HG03439 (cell line): ENCODE measurements around the gene CROCC.
A peak's percentile ranks its signal among the peaks of the same experiment; 100 is the strongest.

Experiments used
- ATAC-seq: cut with Tn5 transposase; IDR thresholded peaks from one replicate; pipeline ENCODE4 v1.9.1; 2021; ENCODE audit warnings: mild to moderate bottlenecking, moderate library complexity; ENCODE audit not compliant: unreplicated experiment

Gene CROCC

DNA sequence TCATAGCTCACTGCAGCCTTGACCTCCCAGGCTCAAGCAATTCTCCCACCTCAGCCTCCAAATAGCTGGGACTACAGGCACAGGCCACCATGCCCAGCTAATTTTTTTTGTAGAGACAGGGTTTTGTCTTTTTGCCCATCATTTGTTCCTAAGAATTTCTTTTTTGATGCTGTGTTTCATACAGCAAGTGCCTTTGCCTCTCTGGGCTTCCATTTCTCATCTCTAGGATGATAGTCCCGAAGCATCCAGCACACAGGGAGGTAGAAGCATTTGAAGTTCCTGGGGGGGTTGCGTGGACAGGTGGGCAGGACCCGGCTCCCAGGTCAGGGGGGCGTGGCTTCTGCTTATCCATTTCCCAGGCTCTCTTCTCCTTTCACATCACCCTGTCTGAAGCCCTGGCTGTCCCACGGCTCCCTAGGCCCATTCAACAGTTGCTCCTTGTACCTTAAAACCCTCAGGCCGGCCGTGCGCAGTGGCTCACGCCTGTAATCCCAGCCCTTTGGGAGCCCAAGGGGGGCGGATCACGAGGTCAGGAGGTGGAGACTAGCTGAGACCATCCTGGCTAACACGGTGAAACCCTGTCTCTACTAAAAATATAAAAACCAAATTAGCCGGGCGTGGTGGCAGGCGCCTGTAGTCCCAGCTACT is 86.6 kb downstream of the CROCC start:
- ATAC-seq: no peak

DNA sequence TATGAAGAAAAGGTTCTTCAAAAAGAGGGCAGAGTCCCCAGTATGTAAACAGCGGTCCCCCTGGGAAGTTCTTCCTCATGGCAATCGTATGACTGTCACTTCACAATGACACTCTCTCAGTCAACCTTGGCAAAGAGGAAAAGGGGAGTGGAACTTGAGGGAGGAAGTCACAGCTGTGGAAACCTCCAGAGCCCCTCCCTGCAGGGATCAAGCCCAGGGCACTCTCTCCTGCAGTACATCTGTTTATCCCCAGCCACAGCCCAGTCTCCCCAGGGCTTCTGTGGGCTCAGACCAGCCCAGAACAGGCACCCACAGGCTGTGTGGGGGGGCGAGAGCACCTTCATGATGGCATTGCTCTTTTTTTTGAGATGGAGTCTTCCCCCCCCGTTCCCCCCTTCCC is 88.0 kb downstream of the CROCC start:
- no peak for ATAC-seq

DNA sequence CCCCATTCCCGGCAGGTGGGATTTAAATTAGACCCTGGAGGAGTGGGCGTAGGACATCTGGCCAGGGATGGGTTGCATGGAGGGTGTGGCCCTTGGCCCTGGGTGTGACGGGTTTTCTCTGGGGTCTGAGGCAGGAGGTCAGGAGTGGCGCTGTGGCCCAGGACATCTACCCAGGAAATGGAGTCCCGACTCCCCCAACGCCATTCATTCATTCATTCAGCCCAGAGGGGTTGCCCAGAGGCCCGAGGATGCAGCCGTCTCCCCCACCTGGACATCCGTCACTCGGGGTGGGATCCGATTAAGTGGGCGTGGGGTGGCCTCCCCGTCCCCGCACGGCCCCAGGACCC is 89.3 kb downstream of the CROCC start:
- peak; percentile 9 for ATAC-seq

DNA sequence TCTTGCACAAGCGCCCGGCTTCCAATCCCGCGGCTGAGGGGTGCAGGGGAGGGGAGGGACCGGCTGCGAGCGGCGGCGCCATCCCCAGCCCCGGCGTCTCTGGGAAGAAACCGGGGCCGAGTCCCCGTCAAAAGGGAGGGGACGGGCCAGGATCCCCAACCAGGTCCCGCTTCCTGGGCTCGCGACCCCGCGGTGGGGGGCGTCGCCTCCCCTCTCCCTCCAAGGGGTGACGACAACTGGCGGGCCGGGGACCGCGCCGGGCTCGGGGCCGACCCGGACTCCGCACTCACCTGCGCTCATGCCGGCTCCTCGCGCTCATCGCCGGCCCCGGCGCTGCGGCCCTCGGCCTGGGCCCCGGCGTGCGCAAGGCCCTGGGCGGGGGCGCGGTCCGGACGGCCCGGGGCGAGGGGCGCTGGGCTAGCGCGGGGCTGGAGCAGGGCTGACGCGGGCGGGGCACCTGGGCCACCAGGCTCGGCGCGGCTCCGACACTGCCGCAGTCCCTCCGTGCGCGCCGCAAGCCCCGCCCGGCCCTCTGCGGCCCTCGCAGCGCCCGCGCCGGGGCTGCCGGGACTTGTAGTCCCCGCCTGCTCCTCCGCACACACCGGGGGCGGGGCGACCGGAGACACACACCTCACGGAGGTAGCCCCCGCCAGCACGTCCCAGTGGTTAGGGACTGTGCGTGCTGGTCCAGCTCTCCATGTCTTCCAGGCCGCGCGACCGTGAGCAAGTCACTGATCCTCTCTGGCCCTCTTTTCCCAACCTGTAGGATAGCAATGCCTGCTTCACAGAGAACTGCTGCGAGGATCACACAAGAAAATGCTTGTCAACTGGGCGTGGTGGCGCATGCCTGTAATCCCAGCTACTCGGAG is 89.9 kb downstream of the CROCC start, which contains the start of gene ATP13A2:
Gene ATP13A2 (minus strand): TSS at position 490 of the 869 bp plus-strand sequence. CDS start 190 bp downstream, at position 300.
- ATAC-seq: peak; percentile 92

DNA sequence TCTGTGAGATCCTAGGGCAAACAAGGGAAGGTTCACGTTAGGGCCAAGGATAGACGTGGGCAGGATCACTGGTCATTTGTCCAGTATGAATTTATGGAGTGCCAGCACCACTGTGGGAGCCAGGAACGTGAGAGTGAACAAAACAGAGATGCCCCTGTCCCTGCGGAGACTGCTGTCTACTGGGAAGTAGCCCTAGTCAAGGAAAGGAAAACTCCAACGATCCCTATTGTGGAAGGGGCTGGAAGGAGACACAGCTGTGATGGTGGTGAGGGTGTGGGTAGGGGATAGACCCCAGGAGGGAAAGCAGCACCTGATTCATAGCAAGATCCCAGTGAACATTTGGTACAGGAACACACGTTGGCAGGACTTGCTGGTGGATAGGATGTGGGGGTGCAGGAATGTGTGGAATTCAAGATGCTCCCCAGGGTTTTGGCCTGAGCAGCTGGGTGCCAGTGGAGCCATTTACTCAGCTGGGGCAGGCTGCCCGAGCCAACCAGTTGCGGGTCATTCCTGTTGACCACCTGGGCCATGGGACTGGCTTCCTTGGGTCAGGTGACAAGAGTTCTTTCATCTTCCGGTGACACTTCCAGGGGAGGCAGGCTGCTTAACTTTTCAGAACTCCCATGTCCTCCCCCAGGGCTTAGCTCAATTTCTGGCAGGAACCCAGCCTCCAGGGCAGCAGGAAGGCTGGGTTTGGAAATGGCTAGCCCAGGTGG is 91.2 kb downstream of the CROCC start:
- no peak for ATAC-seq

DNA sequence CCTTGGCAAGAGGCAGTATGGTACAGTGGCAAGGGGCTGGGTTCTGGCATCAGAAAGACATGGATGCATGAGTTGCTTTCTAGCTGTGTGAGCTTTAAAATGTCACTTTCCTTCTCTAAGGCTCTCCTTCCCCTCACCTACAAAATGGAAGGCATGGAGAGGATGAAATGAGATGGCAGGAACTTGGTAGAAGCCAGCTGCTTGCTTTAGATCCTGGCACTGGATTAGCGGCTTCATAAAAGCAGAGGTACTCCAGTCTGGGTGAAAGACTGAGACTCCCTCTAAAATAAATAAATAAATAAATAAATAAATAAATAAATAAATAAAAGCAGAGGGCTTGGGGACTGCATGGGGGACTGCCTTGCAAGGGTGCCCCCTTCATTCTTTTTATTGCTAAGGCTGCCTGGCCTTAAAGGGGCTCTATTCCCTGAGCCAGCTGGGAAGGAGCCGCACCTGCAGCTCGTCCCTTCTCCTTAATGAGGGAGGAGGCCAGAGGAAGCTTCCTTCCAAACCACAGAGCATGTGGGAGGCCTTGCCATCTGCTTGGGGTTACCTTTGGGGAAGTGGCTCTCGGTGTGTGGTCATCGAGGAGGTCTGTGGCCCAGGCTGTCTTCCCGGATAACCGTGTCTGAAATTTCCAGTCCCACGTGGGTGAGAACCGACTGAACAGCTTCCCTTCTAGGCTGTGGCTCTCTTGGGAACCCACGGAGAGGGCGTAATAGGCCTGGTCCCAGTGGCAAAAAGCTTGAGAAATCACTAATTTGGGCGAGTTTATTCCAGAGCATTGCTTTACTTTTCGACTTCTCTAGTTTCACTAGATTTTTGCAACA is 92.0 kb downstream of the CROCC start:
- no peak for ATAC-seq

DNA sequence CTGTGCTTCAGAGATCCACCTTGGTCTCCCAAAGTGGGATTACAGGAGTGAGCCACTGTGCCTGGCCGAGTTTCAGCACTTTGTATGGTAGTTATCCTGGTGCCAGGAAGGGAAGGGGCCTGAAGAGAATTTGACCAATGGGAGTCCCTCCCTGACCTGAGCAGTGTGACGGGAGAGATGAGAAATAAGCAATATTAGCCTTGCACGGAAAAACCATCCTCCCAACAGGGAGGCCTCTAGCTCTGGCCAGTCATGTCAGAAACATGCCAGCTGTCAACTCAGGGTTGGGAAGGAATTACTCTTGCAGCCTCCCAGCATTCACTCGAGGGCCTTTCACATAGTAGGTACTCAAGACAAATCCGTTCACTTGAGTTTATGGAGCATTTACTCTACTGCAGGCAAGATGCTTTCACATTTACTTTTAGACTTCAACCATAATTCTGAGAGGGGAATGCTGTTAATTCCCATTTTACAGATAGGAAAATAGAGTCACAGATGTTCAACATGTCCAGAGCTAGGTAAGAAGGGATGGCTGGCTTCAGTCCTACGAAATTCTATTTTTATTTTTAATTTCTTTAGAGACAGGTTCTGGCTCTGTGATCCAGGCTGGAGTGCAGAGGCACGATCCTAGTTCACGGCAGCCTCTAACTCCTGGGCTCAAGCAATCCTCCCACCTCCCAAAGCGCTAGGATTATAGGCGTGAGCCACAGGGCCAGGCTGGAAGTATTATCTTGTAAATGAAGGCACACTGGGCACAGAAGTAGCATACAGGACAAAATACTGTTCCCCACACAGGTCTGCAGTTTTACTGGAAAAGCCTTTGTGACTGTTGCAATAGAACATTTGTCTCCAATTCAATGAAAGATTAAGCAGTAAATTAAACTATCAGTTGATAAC is 93.2 kb downstream of the CROCC start:
- no peak for ATAC-seq

DNA sequence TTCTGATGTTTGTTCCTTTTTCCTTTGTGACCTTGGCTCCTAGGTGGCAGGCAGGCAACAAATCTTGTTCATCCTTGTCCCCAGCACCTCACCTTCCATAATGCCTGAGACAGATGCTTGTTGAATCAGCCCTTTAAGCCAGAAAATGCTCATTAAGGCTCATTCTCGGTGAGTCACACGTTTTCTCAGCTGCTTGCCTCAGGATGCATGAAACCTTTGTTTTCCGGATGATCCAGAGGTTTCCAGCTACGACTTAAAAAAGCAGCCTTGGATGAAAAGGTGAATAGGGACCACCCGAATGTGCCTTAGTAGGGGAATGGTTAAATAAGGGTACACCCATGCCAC is 94.6 kb downstream of the CROCC start:
- ATAC-seq: no peak

DNA sequence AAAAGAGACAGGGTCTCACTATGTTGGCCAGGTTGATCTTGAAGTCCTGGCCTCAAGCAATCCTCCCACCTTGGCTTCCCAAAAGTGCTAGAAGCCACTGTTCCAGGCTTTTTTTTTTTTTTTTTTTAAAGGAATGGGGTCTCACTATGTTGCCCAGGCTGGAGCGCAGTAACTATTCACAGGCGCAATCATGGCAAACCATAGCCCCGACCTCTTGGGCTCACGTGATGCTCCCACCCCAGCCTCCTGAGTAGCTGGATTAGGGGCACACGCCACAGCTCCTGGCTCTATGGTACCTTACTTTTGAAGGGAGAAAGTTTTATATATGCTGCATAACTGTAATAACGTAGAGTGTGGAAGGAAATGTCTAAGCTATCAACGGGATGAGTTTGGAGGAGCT is 95.7 kb downstream of the CROCC start:
- ATAC-seq: no peak

DNA sequence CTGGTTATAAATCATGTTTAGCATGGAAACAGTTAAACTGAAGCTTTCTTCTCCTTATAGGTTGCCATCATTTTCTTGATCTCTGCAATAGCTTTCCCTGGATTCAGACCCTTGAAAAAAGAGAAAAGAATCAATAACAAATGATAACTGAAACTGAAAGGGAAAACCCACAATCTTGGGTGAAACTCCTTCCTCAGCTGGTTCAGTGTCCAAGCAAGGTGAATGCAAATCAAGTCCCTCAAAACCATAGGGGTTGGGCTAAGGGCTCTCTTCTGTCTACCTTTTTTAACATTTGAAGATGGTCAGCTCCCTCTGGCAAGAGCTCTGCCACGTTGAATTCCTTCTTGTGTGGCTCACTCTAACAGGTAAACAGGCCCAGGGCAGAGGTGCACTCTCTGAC is 97.1 kb downstream of the CROCC start:
- no peak for ATAC-seq

DNA sequence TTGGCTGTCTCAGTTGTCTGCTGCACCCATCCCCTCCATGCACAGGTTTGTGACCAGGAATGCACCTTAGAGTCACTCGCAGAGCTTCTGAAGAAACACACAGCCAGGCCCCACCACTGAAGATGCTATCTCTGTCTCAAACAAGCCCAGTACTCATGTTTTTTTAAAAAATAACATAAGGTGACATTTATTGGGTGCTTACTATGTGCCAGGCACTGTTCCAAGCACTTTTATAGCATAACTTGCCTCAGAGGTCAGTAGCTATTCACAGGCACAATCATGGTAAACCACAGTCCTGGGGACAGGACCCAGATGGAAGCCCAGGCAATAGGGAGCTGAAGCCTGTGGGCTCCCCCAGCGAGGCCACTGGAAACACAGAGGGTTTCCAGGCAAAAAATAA is 98.8 kb downstream of the CROCC start:
- ATAC-seq: no peak

DNA sequence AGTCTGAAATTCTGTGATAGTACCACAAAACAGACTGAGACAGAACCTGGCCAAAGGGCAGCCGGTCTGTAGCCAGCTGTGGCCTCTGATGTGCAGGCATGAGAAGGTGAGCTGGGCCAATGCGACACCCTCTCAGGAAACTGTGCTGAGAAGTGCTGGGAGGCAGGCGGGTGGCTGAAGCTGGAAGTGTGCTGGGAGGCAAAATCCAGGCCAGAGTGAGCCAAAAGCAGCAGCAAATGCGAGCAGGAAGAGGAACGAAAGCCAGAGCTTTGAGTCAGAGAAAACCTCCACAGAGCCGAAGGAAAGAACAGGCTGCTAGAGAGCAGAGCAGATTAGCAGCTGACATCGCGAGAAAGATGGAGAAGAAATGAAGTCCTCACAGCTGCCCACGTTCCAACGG is 100.2 kb downstream of the CROCC start:
- no peak for ATAC-seq
